Glomerular visceral epithelial cell (primary cell): ENCODE results near the gene KLRF2.

Experiments used
- DNase-seq: peaks from one replicate; pipeline ENCODE4 v3.0.0-alpha.2; 2016; ENCODE audit errors: extremely low spot score

KLRF2 gene

GRCh38 chr12:9936591-9936990 lies 55.3 kb downstream of the KLRF2 start:
- no peak for DNase-seq

GRCh38 chr12:9940375-9940774 lies 59.1 kb downstream of the KLRF2 start:
- no peak for DNase-seq

- DNase-seq, result no peak
Measured at GRCh38 chr12:9941838-9942237, 60.5 kb downstream of the KLRF2 start.

GRCh38 chr12:9943240-9943639 lies 62.0 kb downstream of the KLRF2 start:
- no peak for DNase-seq

GRCh38 chr12:9944391-9944790 lies 63.1 kb downstream of the KLRF2 start:
- DNase-seq, result no peak
